Spleen (tissue), 7 donors: ENCODE data around the gene RFX3.

Experiments
- POLR2A ChIP-seq, 3 donors: fragments of 450-650 bp; IDR thresholded peaks; one replicate each; pipeline ENCODE4 v1.5.1; 2017; ENCODE audit warnings: antibody characterized with exemption in 3 of 3, mild to moderate bottlenecking in 1 of 3
- POLR2AphosphoS5 ChIP-seq, 3 donors: sonication (generic); formaldehyde crosslinking; IDR thresholded peaks; one replicate each; pipeline ENCODE4 v1.5.1; 2017; ENCODE audit warnings: antibody characterized with exemption in 3 of 3
- TF ChIP-seq, protein P1 (sequence below), 11 experiments: fragments of 200-600 bp in 7 of 11; fragments of 450-650 bp in 4 of 11; sonication (generic) in 4 of 11; IDR thresholded peaks in 8 of 11; conservative IDR thresholded peaks in 3 of 11; 1 replicate in 7 of 11; 2 replicates in 4 of 11; pipeline versions ENCODE4 v1.4.0 to v1.8.0; 2016 to 2021; ENCODE audit warnings: antibody characterized with exemption in 11 of 11, inconsistent platforms in 4 of 11, mild to moderate bottlenecking in 1 of 11
- donor health status: DM: no; HTN: no; CAD: no; lungs with moderate emphysema.
- donor health status: DM: no; HTN: no; CAD: no.
- donor health status: DM: no; HTN: no; CAD: no.

DNA sequence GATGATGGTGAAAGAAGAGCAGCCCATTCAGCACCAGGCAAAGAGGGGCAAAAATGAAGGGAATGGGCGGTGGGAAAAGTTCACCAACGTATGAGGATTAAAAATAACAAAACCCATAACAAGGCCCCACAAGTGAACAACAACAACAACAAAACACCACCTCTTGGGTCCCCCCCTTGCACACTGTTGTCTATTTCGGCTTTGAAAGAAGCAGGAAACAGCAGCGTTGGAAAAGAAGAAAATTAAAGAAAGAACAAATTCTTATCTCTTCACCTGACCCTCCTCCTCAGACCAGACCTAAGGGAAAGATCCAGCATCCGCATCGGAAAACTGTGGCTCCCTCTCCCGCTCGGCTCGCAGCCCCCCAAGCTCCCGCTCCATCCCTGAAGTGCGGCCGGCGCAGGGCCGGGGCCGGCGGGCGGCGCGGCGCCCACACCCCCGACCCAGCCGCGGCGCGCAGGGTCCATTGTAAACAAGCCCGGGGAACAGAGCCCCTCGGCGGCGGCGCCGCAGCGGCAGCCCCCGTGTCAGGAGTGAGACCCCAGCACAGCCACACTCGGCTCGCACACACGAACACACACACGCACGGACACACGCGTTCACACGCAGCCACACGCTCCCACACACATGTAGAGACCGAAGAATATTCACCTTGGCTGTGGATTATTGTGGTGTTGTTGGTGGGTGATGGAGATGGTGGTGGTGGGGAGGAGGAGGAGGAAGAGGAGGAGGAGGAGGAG is 535 bp downstream of the RFX3 start:
- TF ChIP-seq, protein P1, sequence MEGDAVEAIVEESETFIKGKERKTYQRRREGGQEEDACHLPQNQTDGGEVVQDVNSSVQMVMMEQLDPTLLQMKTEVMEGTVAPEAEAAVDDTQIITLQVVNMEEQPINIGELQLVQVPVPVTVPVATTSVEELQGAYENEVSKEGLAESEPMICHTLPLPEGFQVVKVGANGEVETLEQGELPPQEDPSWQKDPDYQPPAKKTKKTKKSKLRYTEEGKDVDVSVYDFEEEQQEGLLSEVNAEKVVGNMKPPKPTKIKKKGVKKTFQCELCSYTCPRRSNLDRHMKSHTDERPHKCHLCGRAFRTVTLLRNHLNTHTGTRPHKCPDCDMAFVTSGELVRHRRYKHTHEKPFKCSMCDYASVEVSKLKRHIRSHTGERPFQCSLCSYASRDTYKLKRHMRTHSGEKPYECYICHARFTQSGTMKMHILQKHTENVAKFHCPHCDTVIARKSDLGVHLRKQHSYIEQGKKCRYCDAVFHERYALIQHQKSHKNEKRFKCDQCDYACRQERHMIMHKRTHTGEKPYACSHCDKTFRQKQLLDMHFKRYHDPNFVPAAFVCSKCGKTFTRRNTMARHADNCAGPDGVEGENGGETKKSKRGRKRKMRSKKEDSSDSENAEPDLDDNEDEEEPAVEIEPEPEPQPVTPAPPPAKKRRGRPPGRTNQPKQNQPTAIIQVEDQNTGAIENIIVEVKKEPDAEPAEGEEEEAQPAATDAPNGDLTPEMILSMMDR (IDR thresholded peaks at IDR 0.05 in 8 of 11, conservative IDR thresholded peaks at IDR 0.05 in 3 of 11), result no peak
- TF ChIP-seq POLR2A (IDR thresholded peaks at IDR 0.05) (no peak), POLR2AphosphoS5 (IDR thresholded peaks at IDR 0.05) (no peak)
